Astrocyte of the spinal cord (primary cell): ENCODE measurements around the gene MYO3B.
A peak's percentile ranks its signal among the peaks of the same experiment; 100 is the strongest.

Experiments used
- DNase-seq: peaks from one replicate; pipeline ENCODE4 v3.0.0; 2011; ENCODE audit warnings: low read depth, low spot score
- H3K4me3 ChIP-seq: 2 replicates; pipeline ENCODE4 v1.5.1; 2011; ENCODE audit warnings: low read depth, mild to moderate bottlenecking, low read length, moderate library complexity
- in situ Hi-C: cut with HindIII; loops from 2 replicates; pipeline ENCODE4 v1.10.0; 2017; ENCODE audit warnings: low sequenced_read_pairs
- TF ChIP-seq, protein P1 (sequence below): IDR thresholded peaks from 2 replicates; pipeline ENCODE4 v1.5.1; 2012; ENCODE audit warnings: low read depth, mild to moderate bottlenecking, low read length, inconsistent platforms

The MYO3B gene

DNA sequence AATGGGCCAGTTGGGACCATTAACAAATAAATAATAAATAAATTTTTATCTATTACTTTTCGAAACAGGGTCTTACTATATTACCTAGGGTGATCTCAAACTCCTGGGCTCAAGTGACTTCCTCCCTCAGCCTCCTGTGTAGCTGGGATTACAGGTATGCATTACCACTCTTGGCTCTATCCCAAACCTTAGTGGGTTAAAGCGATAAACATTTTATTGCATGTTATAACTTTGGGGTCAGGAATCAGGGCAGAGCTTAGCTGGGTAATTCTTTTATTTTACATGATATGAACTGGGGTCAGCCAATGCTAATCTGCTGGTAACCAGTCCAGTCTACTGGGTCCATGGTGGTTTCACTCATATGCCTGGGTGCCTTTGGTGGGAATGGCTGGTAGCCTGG is 127.8 kb downstream of the MYO3B start:
- H3K4me3 ChIP-seq: no peak overlapping the region
- TF ChIP-seq, protein P1, sequence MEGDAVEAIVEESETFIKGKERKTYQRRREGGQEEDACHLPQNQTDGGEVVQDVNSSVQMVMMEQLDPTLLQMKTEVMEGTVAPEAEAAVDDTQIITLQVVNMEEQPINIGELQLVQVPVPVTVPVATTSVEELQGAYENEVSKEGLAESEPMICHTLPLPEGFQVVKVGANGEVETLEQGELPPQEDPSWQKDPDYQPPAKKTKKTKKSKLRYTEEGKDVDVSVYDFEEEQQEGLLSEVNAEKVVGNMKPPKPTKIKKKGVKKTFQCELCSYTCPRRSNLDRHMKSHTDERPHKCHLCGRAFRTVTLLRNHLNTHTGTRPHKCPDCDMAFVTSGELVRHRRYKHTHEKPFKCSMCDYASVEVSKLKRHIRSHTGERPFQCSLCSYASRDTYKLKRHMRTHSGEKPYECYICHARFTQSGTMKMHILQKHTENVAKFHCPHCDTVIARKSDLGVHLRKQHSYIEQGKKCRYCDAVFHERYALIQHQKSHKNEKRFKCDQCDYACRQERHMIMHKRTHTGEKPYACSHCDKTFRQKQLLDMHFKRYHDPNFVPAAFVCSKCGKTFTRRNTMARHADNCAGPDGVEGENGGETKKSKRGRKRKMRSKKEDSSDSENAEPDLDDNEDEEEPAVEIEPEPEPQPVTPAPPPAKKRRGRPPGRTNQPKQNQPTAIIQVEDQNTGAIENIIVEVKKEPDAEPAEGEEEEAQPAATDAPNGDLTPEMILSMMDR: no peak
- DNase-seq: no peak
- in situ Hi-C loops: no loop called here

DNA sequence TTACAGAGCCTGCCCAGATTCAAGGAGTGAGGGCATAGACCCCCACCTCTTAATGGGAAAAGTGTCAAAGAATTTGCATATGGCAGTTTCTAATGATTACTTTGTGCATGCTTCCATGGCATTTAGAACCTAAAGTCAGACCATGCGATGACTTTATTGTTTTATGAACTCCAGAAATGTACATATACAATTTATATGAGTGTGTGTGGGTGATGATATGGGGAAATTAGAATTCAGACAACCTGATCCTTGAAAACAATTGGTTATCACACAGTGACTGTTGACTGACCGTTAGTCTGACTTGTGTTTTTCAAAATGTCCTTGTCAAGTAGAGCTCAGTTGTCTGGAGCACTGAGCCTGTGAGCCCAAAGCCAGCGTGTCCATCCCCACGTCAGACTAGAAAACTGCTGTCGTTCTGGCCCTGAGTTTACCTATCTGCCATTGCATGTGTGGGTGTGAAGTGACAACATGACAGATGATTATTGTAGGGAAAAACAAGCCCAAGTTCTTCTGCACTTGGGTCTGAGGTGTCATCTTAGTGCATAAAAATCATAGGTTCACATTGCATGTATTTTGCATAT is 128.4 kb downstream of the MYO3B start:
- in situ Hi-C loops: no loop called here
- H3K4me3 ChIP-seq: no peak overlapping the region
- DNase-seq: no peak
- TF ChIP-seq, protein P1: no peak

DNA sequence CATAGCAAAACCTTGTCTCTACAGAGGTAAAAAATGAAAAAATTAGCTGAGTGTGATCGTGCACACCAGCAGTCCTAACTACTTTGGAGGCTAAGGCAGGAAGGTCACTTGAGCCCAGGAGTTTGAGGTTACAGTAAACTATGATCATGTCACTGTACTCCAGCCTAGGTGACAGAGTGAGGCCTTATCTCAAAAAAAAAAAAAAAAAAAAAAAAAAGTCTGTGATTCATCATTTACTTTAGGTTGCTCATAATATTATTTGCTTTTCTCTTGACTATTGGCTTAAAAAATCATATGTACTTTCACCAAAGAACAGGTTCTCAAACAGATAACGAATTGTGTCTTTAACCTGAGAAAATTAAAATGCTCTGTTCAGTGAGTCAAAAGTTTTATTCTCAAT is 129.1 kb downstream of the MYO3B start:
- in situ Hi-C loops: no loop called here
- H3K4me3 ChIP-seq: no peak overlapping the region
- no peak for DNase-seq
- TF ChIP-seq, protein P1: no peak

DNA sequence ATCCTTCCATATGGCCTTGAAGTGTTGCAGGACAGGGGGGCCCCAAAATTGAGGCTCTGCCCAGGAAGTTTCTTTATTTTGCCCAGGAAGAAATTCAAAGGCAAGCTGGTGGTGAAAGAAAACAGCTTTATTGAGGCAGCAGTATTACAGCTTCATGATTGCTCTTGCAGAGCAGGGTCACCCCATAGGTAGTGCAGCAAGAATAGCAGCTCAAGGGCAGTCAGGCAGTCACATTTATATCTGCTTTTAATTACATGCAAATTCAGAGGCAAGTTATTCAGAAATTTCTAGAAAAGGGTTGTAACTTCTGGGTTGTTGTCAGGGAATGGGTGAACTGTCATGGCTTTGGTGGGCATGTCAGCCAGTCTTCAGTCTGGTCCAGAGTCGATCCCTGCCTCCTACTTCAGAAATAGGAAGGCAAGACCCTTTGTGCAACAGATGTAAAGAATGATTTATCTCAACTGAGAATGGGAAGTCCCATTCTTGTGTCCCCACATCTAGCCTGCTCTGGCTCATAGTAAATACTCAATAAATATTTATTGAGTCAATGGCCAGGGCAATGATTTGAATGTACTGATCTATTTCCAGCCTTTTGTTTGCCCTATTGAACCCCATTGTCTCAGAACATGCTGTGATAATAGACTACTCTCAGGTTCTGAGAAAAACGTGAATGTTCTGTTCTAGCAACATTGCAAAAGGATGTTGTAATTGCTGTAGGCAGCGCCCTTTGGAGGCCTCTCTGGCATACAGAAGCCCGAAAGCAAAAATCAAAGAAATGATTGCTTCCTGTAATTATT is 129.8 kb downstream of the MYO3B start:
- TF ChIP-seq, protein P1: no peak
- H3K4me3 ChIP-seq: no peak overlapping the region
- in situ Hi-C loops: no loop called here
- DNase-seq: no peak

DNA sequence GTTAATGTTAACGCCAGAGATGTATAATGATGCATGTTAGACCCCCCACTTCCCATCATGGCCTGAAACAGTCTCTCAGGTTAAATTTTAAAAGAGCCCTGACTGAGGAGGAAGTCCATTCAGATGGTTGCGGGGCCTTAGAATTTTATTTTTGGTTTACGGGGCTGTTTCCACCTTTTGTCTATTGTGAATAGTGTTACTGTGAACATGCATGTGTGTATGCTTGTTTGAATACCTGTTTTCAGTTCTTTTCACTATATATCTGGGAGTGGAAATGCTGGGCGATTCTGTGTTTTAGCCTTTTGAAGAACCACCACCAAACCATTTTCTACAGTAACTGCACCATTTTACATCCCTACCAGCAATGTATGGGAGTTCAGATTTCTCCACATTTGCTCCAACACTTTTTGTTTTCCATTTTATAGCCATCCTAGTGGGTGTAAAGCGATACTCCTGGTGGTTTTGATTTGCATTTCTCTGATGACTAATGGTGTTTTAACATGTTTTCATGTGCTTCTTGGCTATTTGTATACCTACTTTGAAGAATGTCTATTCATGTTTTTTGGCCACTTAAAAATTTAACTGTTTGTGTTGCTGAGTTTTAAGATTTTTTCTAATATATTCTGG is 133.0 kb downstream of the MYO3B start:
- peak; percentile 1 for DNase-seq
- H3K4me3 ChIP-seq: no peak overlapping the region
- in situ Hi-C loops: no loop called here
- TF ChIP-seq, protein P1: no peak

DNA sequence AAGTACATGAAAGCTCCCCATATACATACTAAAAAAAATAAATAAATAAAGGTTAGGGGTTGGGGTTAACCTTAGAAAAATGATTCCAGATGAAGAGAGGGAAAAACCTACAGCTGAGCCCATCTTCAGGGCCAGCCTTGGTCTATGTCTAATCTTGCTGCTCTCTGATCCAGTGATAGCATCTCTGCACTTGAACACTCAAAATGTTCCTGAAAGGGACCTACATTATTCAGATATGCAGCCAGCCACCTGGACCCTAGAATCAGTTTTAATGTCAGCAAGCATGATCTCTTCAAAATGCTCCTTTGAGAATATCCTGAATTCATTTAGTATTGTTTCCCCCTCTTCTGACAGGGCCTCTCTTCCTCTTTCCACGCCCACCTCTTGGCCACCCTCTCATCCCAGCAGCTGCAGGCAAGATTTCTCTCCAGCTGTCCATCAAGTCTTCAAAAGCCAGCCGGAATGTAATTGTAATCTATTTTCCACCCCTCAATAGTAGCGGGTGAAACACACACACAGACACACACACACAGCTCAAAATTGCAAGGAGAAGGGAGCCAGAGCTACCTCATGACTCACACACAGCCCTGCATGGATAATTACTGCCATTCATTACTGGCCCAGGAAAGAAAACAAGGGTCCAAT is 135.5 kb downstream of the MYO3B start:
- peak; percentile 32 for DNase-seq
- TF ChIP-seq, protein P1: no peak
- in situ Hi-C loops: no loop called here

More for the DNA sequence above, 135.5 kb downstream of the MYO3B start:
- no peak overlapping the region for H3K4me3 ChIP-seq
